ENCODE results near the gene ZNF511. TPM values are rescaled to one million over a fixed set of nuclear protein-coding genes. Genes with fewer than 3 reads are reported as not detected.

Gene ZNF511
- total and polyA plus RNA-seq, 2 donors (not counting 1 experiment from before 2014, with no cell fraction given), result 30.7 to 45.1 TPM

GRCh38 chr10:133261726-133262325 is 46.9 kb upstream of the ZNF511 start:
- Histone ChIP-seq H3K4me1 (ENCODE audit: control insufficient read depth in 2 of 2, insufficient read depth in 2 of 2, low read length in 2 of 2) (peaks cover 59 to 78% of the 10 kb centered on the region in 2 donors), H3K27me3 (replicated peaks in 1 of 4; ENCODE audit: control extremely low read depth in 1 of 4, control insufficient read depth in 3 of 4, insufficient read depth in 4 of 4, low read length in 3 of 4) (no peaks in the 10 kb centered on the region), H2AFZ (ENCODE audit: insufficient read depth, low read depth, low read length, poor library complexity, severe bottlenecking) (peak overlapping the region; percentile 73), H3K9me3 (ENCODE audit: control extremely low read depth in 1 of 3, control insufficient read depth in 2 of 3, insufficient read depth in 1 of 3, low read length in 2 of 3) (no peaks in the 10 kb centered on the region), H3K36me3 (replicated peaks in 1 of 2; ENCODE audit: control extremely low read depth in 1 of 2, control insufficient read depth in 1 of 2, extremely low read depth in 1 of 2, insufficient read depth in 2 of 2, low read length in 1 of 2) (peaks cover 0 to 15% of the 10 kb centered on the region in 2 experiments), H3K9ac (ENCODE audit: low read length) (peak overlapping the region; percentile 88), H3K4me2 (replicated peaks; ENCODE audit: low read depth, low read length, poor library complexity, severe bottlenecking) (peak overlapping the region; percentile 91), H3K79me2 (ENCODE audit: control insufficient read depth, insufficient read depth, low read length) (no peaks in the 10 kb centered on the region), H3K4me3 (ENCODE audit: control extremely low read depth in 1 of 5, extremely low read depth in 1 of 5, insufficient read depth in 1 of 5, low read depth in 2 of 5, low read length in 4 of 5) (peak overlapping the region in 4 of 5 experiments; percentile 49 to 79 (median 62)), H3K27ac (ENCODE audit: low read length in 2 of 2) (peak overlapping the region; percentile 73 to 87), H4K20me1 (ENCODE audit: control insufficient read depth, insufficient read depth, low read length, poor library complexity, severe bottlenecking) (no peaks in the 10 kb centered on the region)
- intact Hi-C loops (cut with micrococcal nuclease), result loop anchor here (1.0 to 5.0 kb wide), 6 partner anchors 13 to 930 kb away; partner anchors contain the start of genes ECHS1 and LRRC27
- peak overlapping the region; percentile 89 for H3K4me3 Mint-ChIP-seq
- TF ChIP-seq CTCF (IDR thresholded peaks at IDR 0.05), result no peak
- TF ChIP-seq EZH2 (IDR thresholded peaks at IDR 0.05; ENCODE audit: borderline replicate concordance, insufficient read depth, low read depth, low read length, poor library complexity, severe bottlenecking), result no peak
- H3K9me3 Mint-ChIP-seq (ENCODE audit: insufficient read depth), result no peaks in the 10 kb centered on the region
- DNase-seq (peak; percentile 88), ATAC-seq (ENCODE audit: low read depth) (peak; percentile 56)
- ChIA-PET CTCF (interaction anchor here (0.9 to 8.9 kb wide), 3 partner anchors 13 to 53 kb away, joined by 3 to 80 read pairs (median 3); partner anchors contain the start of gene ADAM8), POLR2A (interaction anchor here (0.9 to 2.2 kb wide), 4 partner anchors 14 to 22 kb away, joined by 3 to 10 read pairs (median 4); no protein-coding TSS in a partner anchor)
- WGBS (ENCODE audit: insufficient coverage), result under 1% methylated on average over 65 of the region's 79 CpGs
- H3K27ac Mint-ChIP-seq, result peak overlapping the region; percentile 73
- H3K27me3 Mint-ChIP-seq, result no peaks in the 10 kb centered on the region
- H3K4me1 Mint-ChIP-seq, result peaks cover 74% of the 10 kb centered on the region

- Mint-ChIP-seq H3K4me1 (peaks cover 67% of the 10 kb centered on the region), H3K27ac (peak overlapping the region; percentile 26), H3K4me3 (peak overlapping the region; percentile 81), H3K9me3 (ENCODE audit: insufficient read depth) (no peaks in the 10 kb centered on the region), H3K27me3 (no peaks in the 10 kb centered on the region)
- no peaks in the 10 kb centered on the region for H3K9me3 ChIP-seq (ENCODE audit: control extremely low read depth in 1 of 3, control insufficient read depth in 2 of 3, insufficient read depth in 1 of 3, low read length in 2 of 3)
- ATAC-seq (ENCODE audit: low read depth), result no peak
- no peaks in the 10 kb centered on the region for H3K27me3 ChIP-seq (replicated peaks in 1 of 4; ENCODE audit: control extremely low read depth in 1 of 4, control insufficient read depth in 3 of 4, insufficient read depth in 4 of 4, low read length in 3 of 4)
- intact Hi-C loops (cut with micrococcal nuclease), result loop anchor here (1.0 to 5.0 kb wide), 4 partner anchors 47 to 930 kb away; partner anchors contain the start of genes ECHS1 and LRRC27
- no peaks in the 10 kb centered on the region for H3K79me2 ChIP-seq (ENCODE audit: control insufficient read depth, insufficient read depth, low read length)
- peaks cover 52 to 69% of the 10 kb centered on the region in 2 donors for H3K4me1 ChIP-seq (ENCODE audit: control insufficient read depth in 2 of 2, insufficient read depth in 2 of 2, low read length in 2 of 2)
- H3K9ac ChIP-seq (ENCODE audit: low read length), result no peak overlapping the region
- peaks cover 0 to 17% of the 10 kb centered on the region in 2 experiments for H3K36me3 ChIP-seq (replicated peaks in 1 of 2; ENCODE audit: control extremely low read depth in 1 of 2, control insufficient read depth in 1 of 2, extremely low read depth in 1 of 2, insufficient read depth in 2 of 2, low read length in 1 of 2)
- ChIA-PET POLR2A (interaction anchor here (2.4 kb wide), 1 partner anchor 12 kb away, joined by 11 read pairs; no protein-coding TSS in a partner anchor), CTCF (interaction anchor here (1.0 to 8.9 kb wide), 3 partner anchors 12 to 52 kb away, joined by 3 to 80 read pairs (median 17); partner anchors contain the start of gene ADAM8)
- H3K4me2 ChIP-seq (replicated peaks; ENCODE audit: low read depth, low read length, poor library complexity, severe bottlenecking), result peak overlapping the region; percentile 73
- DNase-seq, result peak; percentile 46
- TF ChIP-seq EZH2 (IDR thresholded peaks at IDR 0.05; ENCODE audit: borderline replicate concordance, insufficient read depth, low read depth, low read length, poor library complexity, severe bottlenecking) (no peak), CTCF (IDR thresholded peaks at IDR 0.05) (no peak)
- 90% methylated on average over 14 of the region's 14 CpGs for WGBS (ENCODE audit: insufficient coverage)
- no peaks in the 10 kb centered on the region for H4K20me1 ChIP-seq (ENCODE audit: control insufficient read depth, insufficient read depth, low read length, poor library complexity, severe bottlenecking)
- peak overlapping the region in 1 of 5 experiments; percentile 34 for H3K4me3 ChIP-seq (ENCODE audit: control extremely low read depth in 1 of 5, extremely low read depth in 1 of 5, insufficient read depth in 1 of 5, low read depth in 2 of 5, low read length in 4 of 5)
- H3K27ac ChIP-seq (ENCODE audit: low read length in 2 of 2), result no peak overlapping the region
- H2AFZ ChIP-seq (ENCODE audit: insufficient read depth, low read depth, low read length, poor library complexity, severe bottlenecking), result no peak overlapping the region
Measured at GRCh38 chr10:133262696-133263095, 46.0 kb upstream of the ZNF511 start.
